Tibial artery (tissue), 4 donors: ENCODE results near the gene DNAAF9.

Experiments
- DNase-seq, 2 donors: peaks; one replicate each; pipeline ENCODE4 v3.0.0-alpha.2; 2019
- H3K27ac ChIP-seq, 2 donors: fragments of 200-600 bp; sonication (generic) in 1 of 2; 1 replicate in 1 of 2; 2 replicates in 1 of 2; pipeline ENCODE4 v1.5.1; 2018 to 2019; ENCODE audit warnings: mild to moderate bottlenecking in 1 of 2
- H3K27me3 ChIP-seq, 2 donors: fragments of 200-600 bp; sonication (generic) in 1 of 2; one replicate each; pipeline versions ENCODE4 v1.5.1 to v1.6.0; 2016 to 2019
- H3K36me3 ChIP-seq, 3 donors: fragments of 200-600 bp; sonication (generic) in 2 of 3; one replicate each; pipeline ENCODE4 v1.5.1; 2016 to 2019; ENCODE audit warnings: mild to moderate bottlenecking in 2 of 3
- H3K4me1 ChIP-seq, 4 donors: fragments of 200-600 bp; sonication (generic) in 2 of 4; 1 replicate in 3 of 4; 2 replicates in 1 of 4; pipeline ENCODE4 v1.5.1; 2016 to 2019
- H3K4me3 ChIP-seq, 2 donors: fragments of 200-600 bp; sonication (generic) in 1 of 2; 1 replicate in 1 of 2; 2 replicates in 1 of 2; pipeline ENCODE4 v1.5.1; 2018 to 2019; ENCODE audit warnings: mild to moderate bottlenecking in 2 of 2
- H3K9me3 ChIP-seq, 3 donors: fragments of 200-600 bp; sonication (generic) in 1 of 3; one replicate each; pipeline ENCODE4 v1.5.1; 2016 to 2019
- CTCF ChIP-seq, 2 experiments: fragments of 200-600 bp in 1 of 2; fragments of 450-650 bp in 1 of 2; IDR thresholded peaks; one replicate each; pipeline ENCODE4 v1.5.1; 2017 to 2019; ENCODE audit warnings: antibody characterized with exemption in 2 of 2, mild to moderate bottlenecking in 1 of 2, moderate library complexity in 1 of 2
- intact Hi-C: fragments of 100-400 bp; cut with DNase I; formaldehyde crosslinking; loops from one replicate; pipeline ENCODE4 v1.15.0; 2023; ENCODE audit warnings: low total_unique reads

Gene DNAAF9

GRCh38 chr20:3380228-3381070, 27.0 kb downstream of the DNAAF9 start:
- Histone ChIP-seq H3K4me3 (no peak overlapping the region), H3K27me3 (no peaks in the 10 kb centered on the region)

GRCh38 chr20:3378138-3378537, 29.3 kb downstream of the DNAAF9 start:
- H3K36me3 ChIP-seq, result peaks cover 48 to 72% (median 51%) of the 10 kb centered on the region in 3 donors

More at GRCh38 chr20:3380228-3381070, 27.0 kb downstream of the DNAAF9 start:
- Histone ChIP-seq H3K27ac (no peak overlapping the region), H3K9me3 (peaks cover 0 to 3% (median 0%) of the 10 kb centered on the region in 3 donors), H3K4me1 (peaks cover 0 to 3% (median 0%) of the 10 kb centered on the region in 4 donors), H3K36me3 (peaks cover 25 to 49% (median 28%) of the 10 kb centered on the region in 3 donors)
- DNase-seq, result no peak
- TF ChIP-seq CTCF (IDR thresholded peaks at IDR 0.05), result no peak
- intact Hi-C loops, result no loop called here

GRCh38 chr20:3377644-3378043, 29.8 kb downstream of the DNAAF9 start:
- Histone ChIP-seq H3K4me1 (peaks cover 0 to 3% (median 0%) of the 10 kb centered on the region in 4 donors), H3K27ac (no peak overlapping the region), H3K36me3 (peaks cover 53 to 77% (median 56%) of the 10 kb centered on the region in 3 donors), H3K27me3 (no peaks in the 10 kb centered on the region), H3K4me3 (no peak overlapping the region), H3K9me3 (no peaks in the 10 kb centered on the region)
- intact Hi-C loops, result no loop called here
- TF ChIP-seq CTCF (IDR thresholded peaks at IDR 0.05), result no peak
- no peak for DNase-seq

More at GRCh38 chr20:3378138-3378537, 29.3 kb downstream of the DNAAF9 start:
- no peak for DNase-seq
- peaks cover 0 to 3% (median 0%) of the 10 kb centered on the region in 4 donors for H3K4me1 ChIP-seq
- no peaks in the 10 kb centered on the region for H3K9me3 ChIP-seq
- H3K27me3 ChIP-seq, result no peaks in the 10 kb centered on the region
- H3K4me3 ChIP-seq, result no peak overlapping the region
- no peak overlapping the region for H3K27ac ChIP-seq
- no peak for TF ChIP-seq CTCF (IDR thresholded peaks at IDR 0.05)
- intact Hi-C loops, result no loop called here

GRCh38 chr20:3374296-3374695, 33.2 kb downstream of the DNAAF9 start:
- H3K4me3 ChIP-seq, result no peak overlapping the region
- no peak for TF ChIP-seq CTCF (IDR thresholded peaks at IDR 0.05)
- no peaks in the 10 kb centered on the region for H3K27me3 ChIP-seq
- intact Hi-C loops, result no loop called here
- peaks cover 0 to 3% (median 0%) of the 10 kb centered on the region in 4 donors for H3K4me1 ChIP-seq
- DNase-seq, result no peak
- H3K27ac ChIP-seq, result no peak overlapping the region
- no peaks in the 10 kb centered on the region for H3K9me3 ChIP-seq
- H3K36me3 ChIP-seq, result peaks cover 54 to 88% (median 73%) of the 10 kb centered on the region in 3 donors

GRCh38 chr20:3371754-3372153, 35.7 kb downstream of the DNAAF9 start:
- Histone ChIP-seq H3K36me3 (peaks cover 54 to 83% (median 63%) of the 10 kb centered on the region in 3 donors), H3K4me3 (no peak overlapping the region), H3K4me1 (no peaks in the 10 kb centered on the region), H3K27ac (no peak overlapping the region), H3K27me3 (no peaks in the 10 kb centered on the region), H3K9me3 (no peaks in the 10 kb centered on the region)
- DNase-seq, result no peak
- intact Hi-C loops, result no loop called here
- TF ChIP-seq CTCF (IDR thresholded peaks at IDR 0.05), result no peak
